DND-41 (cell line): Measurements from ENCODE around the gene TBCE.
"Not testable (repeated sequence)": the region's sequence is repeated elsewhere in the genome, so short reads cannot be mapped to it uniquely, and the experiment has no call there.

Experiments
- ATAC-seq: fragments of 200-7000 bp; cut with Tn5 transposase; 3 replicates; pipeline ENCODE4 v1.9.1; 2021; ENCODE audit warnings: low read depth; ENCODE audit not compliant: insufficient read depth
- DNase-seq: peaks from one replicate; pipeline ENCODE4 v3.0.0-alpha.2; 2020
- H2AFZ ChIP-seq: 2 replicates; pipeline ENCODE4 v1.6.0; 2012; ENCODE audit warnings: low read depth, low read length
- H3K27ac ChIP-seq: 2 replicates; pipeline ENCODE4 v1.5.1; 2012; ENCODE audit warnings: low read length, inconsistent platforms
- H3K27me3 ChIP-seq: fragments of 200-600 bp; sonication (generic); 2 replicates; pipeline ENCODE4 v1.6.0; 2012; ENCODE audit warnings: low read length, mild to moderate bottlenecking, inconsistent platforms; ENCODE audit not compliant: insufficient read depth, poor library complexity
- H3K36me3 ChIP-seq: 2 replicates; pipeline ENCODE4 v1.5.1; 2012; ENCODE audit warnings: low read length, inconsistent platforms; ENCODE audit not compliant: insufficient read depth
- H3K4me1 ChIP-seq: 2 replicates; pipeline ENCODE4 v1.5.1; 2012; ENCODE audit warnings: mild to moderate bottlenecking, low read length; ENCODE audit not compliant: insufficient read depth
- H3K4me2 ChIP-seq: 2 replicates; pipeline ENCODE4 v1.6.0; 2012; ENCODE audit warnings: mild to moderate bottlenecking, moderate library complexity, low read length, inconsistent platforms; ENCODE audit not compliant: insufficient read depth
- H3K4me3 ChIP-seq, 2 experiments: fragments of 200-600 bp in 1 of 2; shearing (Covaris generic) in 1 of 2; 2 replicates each; pipeline ENCODE4 v1.5.1; 2012 to 2016; ENCODE audit warnings: inconsistent platforms in 2 of 2, low read length in 2 of 2, mild to moderate bottlenecking in 2 of 2, low read depth in 1 of 2, moderate library complexity in 1 of 2
- H3K79me2 ChIP-seq: 2 replicates; pipeline ENCODE4 v1.6.0; 2012; ENCODE audit warnings: low read length, inconsistent platforms; ENCODE audit not compliant: insufficient read depth
- H3K9ac ChIP-seq: 2 replicates; pipeline ENCODE4 v1.6.0; 2012; ENCODE audit warnings: low read depth, mild to moderate bottlenecking, inconsistent platforms, low read length, moderate library complexity
- H3K9me3 ChIP-seq: 2 replicates; pipeline ENCODE4 v1.5.1; 2012; ENCODE audit warnings: low read length, moderate library complexity, mild to moderate bottlenecking, inconsistent platforms; ENCODE audit not compliant: insufficient read depth, severe bottlenecking
- H4K20me1 ChIP-seq: 2 replicates; pipeline ENCODE4 v1.6.0; 2012; ENCODE audit warnings: low read length; ENCODE audit not compliant: insufficient read depth
- CTCF ChIP-seq: IDR thresholded peaks from 2 replicates; pipeline ENCODE4 v1.5.1; 2012; ENCODE audit warnings: borderline replicate concordance, low read length, moderate library complexity, mild to moderate bottlenecking; ENCODE audit not compliant: poor library complexity, severe bottlenecking; ENCODE audit errors: extremely low read depth
- EZH2 ChIP-seq: IDR thresholded peaks from 3 replicates; pipeline ENCODE4 v1.6.1; 2012; ENCODE audit warnings: borderline replicate concordance, low read depth, mild to moderate bottlenecking, moderate library complexity, low read length, inconsistent platforms; ENCODE audit not compliant: severe bottlenecking

TBCE gene

GRCh38 chr1:235375919-235376605 is 8.8 kb downstream of the TBCE start:
- Histone ChIP-seq H3K27me3 (no peaks in the 10 kb centered on the region), H3K27ac (no peak overlapping the region), H3K4me2 (no peak overlapping the region), H3K36me3 (peaks cover 23% of the 10 kb centered on the region), H3K4me1 (no peaks in the 10 kb centered on the region), H3K4me3 (no peak overlapping the region), H4K20me1 (no peaks in the 10 kb centered on the region), H3K79me2 (peaks cover 56% of the 10 kb centered on the region), H3K9me3 (no peaks in the 10 kb centered on the region), H3K9ac (no peak overlapping the region), H2AFZ (no peak overlapping the region)
- TF ChIP-seq EZH2 = no peak
- no peak for TF ChIP-seq CTCF
- no peak for DNase-seq
- ATAC-seq = no peak

- H3K9ac ChIP-seq, H2AFZ ChIP-seq, H3K27ac ChIP-seq, H3K27me3 ChIP-seq, H3K4me3 ChIP-seq, H3K4me2 ChIP-seq, ATAC-seq, H4K20me1 ChIP-seq, H3K9me3 ChIP-seq, H3K4me1 ChIP-seq, DNase-seq: not testable (repeated sequence)
- H3K79me2 ChIP-seq = peaks cover 43% of the 10 kb centered on the region
- H3K36me3 ChIP-seq = peaks cover 28% of the 10 kb centered on the region
Measured at GRCh38 chr1:235378134-235378735, 11.0 kb downstream of the TBCE start.

DNA sequence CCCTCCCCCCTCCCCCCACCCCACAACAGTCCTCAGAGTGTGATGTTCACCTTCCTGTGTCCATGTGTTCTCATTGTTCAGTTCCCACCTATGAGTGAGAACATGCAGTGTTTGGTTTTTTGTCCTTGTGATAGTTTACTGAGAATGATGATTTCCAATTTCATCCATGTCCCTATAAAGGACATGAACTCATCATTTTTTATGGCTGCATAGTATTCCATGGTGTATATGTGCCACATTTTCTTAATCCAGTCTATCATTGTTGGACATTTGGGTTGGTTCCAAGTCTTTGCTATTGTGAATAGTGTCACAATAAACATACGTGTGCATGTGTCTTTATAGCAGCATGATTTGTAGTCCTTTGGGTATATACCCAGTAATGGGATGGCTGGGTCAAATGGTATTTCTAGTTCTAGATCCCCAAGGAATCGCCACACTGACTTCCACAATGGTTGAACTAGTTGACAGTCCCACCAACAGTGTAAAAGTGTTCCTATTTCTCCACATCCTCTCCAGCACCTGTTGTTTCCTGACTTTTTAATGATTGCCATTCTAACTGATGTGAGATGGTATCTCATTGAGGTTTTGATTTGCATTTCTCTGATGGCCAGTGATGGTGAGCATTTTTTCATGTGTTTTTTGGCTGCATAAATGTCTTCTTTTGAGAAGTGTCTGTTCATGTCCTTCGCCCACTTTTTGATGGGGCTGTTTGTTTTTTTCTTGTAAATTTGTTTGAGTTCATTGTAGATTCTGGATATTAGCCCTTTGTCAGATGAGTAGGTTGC is 14.9 kb downstream of the TBCE start:
- not testable (repeated sequence) for H3K4me1 ChIP-seq, H2AFZ ChIP-seq, ATAC-seq, DNase-seq, H4K20me1 ChIP-seq, H3K27me3 ChIP-seq, H3K4me2 ChIP-seq, H3K9me3 ChIP-seq, H3K4me3 ChIP-seq, H3K27ac ChIP-seq, H3K9ac ChIP-seq
- Histone ChIP-seq H3K36me3 (peaks cover 23% of the 10 kb centered on the region), H3K79me2 (peaks cover 19% of the 10 kb centered on the region)

DNA sequence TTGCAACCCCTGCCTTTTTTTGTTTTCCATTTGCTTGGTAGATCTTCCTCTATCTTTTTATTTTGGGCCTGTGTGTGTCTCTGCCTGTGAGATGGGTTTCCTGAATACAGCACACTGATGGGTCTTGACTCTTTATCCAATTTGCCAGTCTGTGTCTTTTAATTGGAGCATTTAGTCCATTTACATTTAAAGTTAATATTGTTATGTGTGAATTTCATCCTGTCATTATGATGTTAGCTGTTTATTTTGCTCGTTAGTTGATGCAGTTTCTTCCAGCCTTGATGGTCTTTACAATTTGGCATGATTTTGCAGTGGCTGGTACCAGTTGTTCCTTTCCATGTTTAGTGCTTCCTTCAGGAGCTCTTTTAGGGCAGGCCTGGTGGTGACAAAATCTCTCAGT is 18.4 kb downstream of the TBCE start:
- not testable (repeated sequence) for H2AFZ ChIP-seq, H4K20me1 ChIP-seq, H3K9me3 ChIP-seq, DNase-seq, H3K27me3 ChIP-seq, H3K4me1 ChIP-seq, H3K36me3 ChIP-seq, H3K4me3 ChIP-seq, H3K9ac ChIP-seq, ATAC-seq, H3K4me2 ChIP-seq, H3K27ac ChIP-seq
- peaks cover 29% of the 10 kb centered on the region for H3K79me2 ChIP-seq
